ENCODE measurements around the gene AREG.

AREG gene

DNA sequence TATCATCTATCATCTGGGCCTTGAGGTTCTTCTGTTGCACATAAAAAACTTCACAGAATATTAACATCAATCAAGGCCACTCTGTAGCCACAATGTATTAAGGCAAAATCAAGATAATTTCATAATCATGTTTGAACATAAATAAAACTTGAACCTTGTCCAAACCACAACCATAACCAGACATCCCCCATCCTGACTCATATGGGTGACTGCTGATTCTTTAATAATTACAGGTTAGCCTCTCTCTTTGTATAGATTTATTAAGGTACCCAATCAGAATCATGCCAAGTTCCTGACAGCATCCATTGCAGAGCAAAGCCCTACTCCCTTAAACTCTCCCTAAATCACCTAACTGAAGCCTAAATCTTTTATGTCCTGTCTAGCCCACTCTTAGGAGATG is 16.7 kb upstream of the AREG start:
- DNase-seq (ENCODE audit: low read depth) = no peak
- no peak for TF ChIP-seq CTCF (IDR thresholded peaks at IDR 0.05; ENCODE audit: control insufficient read depth, insufficient read depth, low read depth, low read length, missing control alignments)
- no peak overlapping the region for H3K4me3 ChIP-seq (ENCODE audit: control insufficient read depth, low read depth, low read length)

DNA sequence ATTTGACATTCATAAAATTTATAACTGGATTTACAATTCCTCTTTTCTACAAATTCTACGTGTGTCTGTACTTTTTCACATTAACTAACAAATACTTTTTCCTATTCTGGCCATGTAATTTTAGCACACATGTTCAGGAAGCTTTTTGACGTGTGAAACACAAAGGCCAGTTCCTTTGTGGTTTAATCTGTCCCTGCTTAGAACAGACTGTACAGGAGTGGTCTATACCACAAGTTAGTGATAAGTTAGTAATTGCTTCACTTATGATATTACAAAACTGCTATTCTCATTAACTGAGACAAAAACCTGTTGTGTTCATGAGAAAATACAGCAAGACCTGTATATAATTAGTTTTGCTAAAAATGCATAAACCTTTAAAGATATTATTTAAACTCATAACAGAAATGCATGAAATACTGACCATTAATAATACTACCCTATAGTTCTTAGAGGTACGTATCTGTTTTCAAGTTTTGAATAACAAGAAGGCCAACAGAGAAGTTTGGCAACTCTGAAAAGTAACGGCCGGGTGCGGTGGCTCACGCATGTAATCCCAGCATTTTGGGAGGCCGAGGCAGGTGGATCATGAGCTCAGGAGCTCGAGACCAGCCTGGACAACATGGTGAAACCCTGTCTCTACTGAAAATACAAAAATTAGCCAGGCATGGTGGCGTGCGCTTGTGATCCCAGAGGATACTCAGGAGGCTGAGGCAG is 13.7 kb upstream of the AREG start:
- no peak for TF ChIP-seq CTCF (IDR thresholded peaks at IDR 0.05; ENCODE audit: control insufficient read depth, insufficient read depth, low read depth, low read length, missing control alignments)
- no peak for DNase-seq (ENCODE audit: low read depth)
- H3K4me3 ChIP-seq (ENCODE audit: control insufficient read depth, low read depth, low read length) = no peak overlapping the region

- TF ChIP-seq CTCF (IDR thresholded peaks at IDR 0.05; ENCODE audit: control insufficient read depth, insufficient read depth, low read depth, low read length, missing control alignments) = no peak
- no peak for DNase-seq (ENCODE audit: low read depth)
- no peak overlapping the region for H3K4me3 ChIP-seq (ENCODE audit: control insufficient read depth, low read depth, low read length)
Measured at GRCh38 chr4:74433043-74433442, 11.9 kb upstream of the AREG start.

- H3K4me3 ChIP-seq (ENCODE audit: control insufficient read depth, low read depth, low read length) = no peak overlapping the region
- DNase-seq (ENCODE audit: low read depth) = no peak
- no peak for TF ChIP-seq CTCF (IDR thresholded peaks at IDR 0.05; ENCODE audit: control insufficient read depth, insufficient read depth, low read depth, low read length, missing control alignments)
Measured at GRCh38 chr4:74433541-74434172, 11.3 kb upstream of the AREG start.

DNA sequence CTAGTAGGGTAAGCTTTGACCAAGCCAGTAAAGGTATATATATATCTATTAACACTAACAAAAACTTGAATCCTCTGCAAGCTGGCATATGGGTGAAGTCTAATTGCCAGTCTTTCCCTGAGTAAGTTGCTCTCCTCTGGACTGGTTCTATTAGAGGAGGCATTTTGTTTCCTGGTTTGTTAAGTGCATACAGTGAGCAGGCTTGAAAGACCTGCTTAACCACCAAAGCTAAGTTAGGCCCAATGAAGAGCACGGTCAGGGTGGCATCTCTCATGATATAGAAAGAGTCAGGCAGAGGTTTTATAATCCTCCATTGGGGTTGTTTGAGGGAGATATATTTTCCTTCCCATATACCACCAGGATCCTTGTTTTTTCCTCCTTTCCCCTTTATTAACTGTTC is 9.6 kb upstream of the AREG start:
- TF ChIP-seq CTCF (IDR thresholded peaks at IDR 0.05; ENCODE audit: control insufficient read depth, insufficient read depth, low read depth, low read length, missing control alignments) = no peak
- no peak overlapping the region for H3K4me3 ChIP-seq (ENCODE audit: control insufficient read depth, low read depth, low read length)
- no peak for DNase-seq (ENCODE audit: low read depth)

DNA sequence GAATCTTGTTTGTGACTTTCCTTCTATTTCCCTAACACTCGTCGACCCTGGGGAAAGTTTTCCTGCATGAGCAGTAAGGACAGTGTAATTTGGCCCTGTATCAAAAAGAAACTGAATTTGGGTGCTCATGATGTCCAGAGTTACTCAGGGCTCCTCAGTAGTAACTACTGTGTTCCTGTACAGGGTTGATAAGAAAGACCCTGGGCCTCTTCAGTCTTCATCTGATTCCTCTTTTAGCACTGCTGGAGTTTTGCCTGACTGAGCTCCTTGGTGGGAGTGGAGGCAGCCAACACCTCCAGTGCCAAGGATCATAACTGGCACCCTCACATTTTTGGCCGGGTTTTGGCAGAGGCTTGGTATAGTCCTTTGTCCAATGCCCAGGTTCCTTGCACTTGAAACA is 7.1 kb upstream of the AREG start:
- TF ChIP-seq CTCF (IDR thresholded peaks at IDR 0.05; ENCODE audit: control insufficient read depth, insufficient read depth, low read depth, low read length, missing control alignments) = no peak
- H3K4me3 ChIP-seq (ENCODE audit: control insufficient read depth, low read depth, low read length) = no peak overlapping the region
- no peak for DNase-seq (ENCODE audit: low read depth)

Data from AG09309 (cell line).